Hematopoietic multipotent progenitor cell treated with erythropoietin and hydrocortisone succinate and interleukin-3 and kit ligand, for 4 days (in vitro differentiated cells): Measurements from ENCODE around the gene CCDC86.

ENCODE experiments used
- DNase-seq: peaks from one replicate; pipeline ENCODE4 v3.0.0-alpha.2; 2015

Gene CCDC86

DNA sequence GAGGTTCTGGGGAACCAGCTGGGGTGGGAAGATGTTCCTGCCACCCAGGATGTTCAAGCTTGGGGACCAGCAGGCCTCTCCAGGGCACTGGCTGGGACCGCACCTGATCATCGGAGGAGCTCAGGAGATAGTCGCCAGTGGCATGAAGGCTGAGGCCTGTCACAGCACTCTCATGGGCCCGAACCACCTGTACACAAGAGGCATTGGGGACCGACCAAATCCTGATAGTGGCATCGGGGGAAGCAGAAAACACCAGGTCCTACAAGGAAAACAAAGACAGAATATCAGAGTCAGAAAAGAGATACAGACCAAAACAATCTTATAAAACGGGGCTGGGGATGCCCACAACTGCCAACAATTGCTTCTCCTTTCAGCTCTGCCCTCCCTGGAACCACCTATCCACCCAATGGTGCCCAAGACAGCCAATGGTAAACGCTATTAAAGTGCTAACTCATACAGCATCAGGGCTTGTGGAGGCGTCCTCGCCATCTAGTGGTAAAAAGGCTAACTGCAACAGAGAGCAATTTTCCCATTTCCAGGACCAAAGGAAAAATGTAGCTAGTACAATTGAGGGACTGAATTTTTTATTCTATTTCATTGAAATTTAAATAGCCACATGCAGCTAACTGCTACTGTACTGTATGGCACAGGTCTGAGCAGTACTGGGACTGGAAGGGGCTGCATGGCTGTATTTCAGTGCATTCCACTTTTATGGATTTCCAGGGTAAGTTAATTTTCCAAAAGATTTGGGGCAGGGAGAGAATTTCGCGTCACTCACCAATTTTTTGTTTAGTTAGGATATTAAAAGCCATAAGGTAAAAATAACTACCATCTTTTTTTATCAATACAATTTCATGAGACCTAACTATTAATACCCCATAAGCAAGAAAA is 57.4 kb downstream of the CCDC86 start:
- DNase-seq: peak; percentile 90

DNA sequence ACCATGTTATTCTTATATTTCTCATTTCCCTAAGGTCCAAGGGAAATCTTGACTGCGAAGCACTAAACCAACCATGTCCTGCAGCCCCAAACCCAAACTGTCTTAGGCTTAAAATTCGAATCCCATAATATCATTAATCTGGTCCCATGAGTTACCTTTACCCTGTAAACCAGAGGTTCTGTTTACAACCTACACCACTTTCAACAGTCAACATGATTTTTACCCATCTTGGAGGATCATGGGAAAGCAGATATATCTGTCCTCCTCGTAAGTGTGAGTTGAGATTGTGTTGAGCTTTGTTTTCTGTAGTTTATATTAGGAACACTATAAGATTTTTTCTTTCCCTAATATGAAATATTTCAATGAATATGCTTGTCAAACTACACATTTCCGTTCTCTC is 58.1 kb downstream of the CCDC86 start:
- no peak for DNase-seq
